CD4-positive, alpha-beta T cell treated with Interleukin-21 for 1 hour (primary cell): ENCODE measurements around the gene RGS10.
"Not testable (repeated sequence)": the region's sequence is repeated elsewhere in the genome, so short reads cannot be mapped to it uniquely, and the experiment has no call there.

Source experiments
- DNase-seq: peaks from one replicate; pipeline ENCODE4 v3.0.0-alpha.2; 2020

Gene RGS10

GRCh38 chr10:119466655-119467054, 75.9 kb downstream of the RGS10 start:
- DNase-seq = peak; percentile 42

GRCh38 chr10:119466076-119466475, 76.4 kb downstream of the RGS10 start:
- no peak for DNase-seq

GRCh38 chr10:119465085-119465484, 77.4 kb downstream of the RGS10 start:
- no peak for DNase-seq

GRCh38 chr10:119463195-119463594, 79.3 kb downstream of the RGS10 start:
- DNase-seq = not testable (repeated sequence)

GRCh38 chr10:119462773-119463172, 79.7 kb downstream of the RGS10 start:
- DNase-seq = no peak

- no peak for DNase-seq
These were observed 80.6 kb downstream of the RGS10 start for GRCh38 chr10:119461923-119462322.

- DNase-seq = no peak
These were observed 81.1 kb downstream of the RGS10 start for GRCh38 chr10:119461380-119461779.

- no peak for DNase-seq
These were observed 81.9 kb downstream of the RGS10 start for GRCh38 chr10:119460369-119461195.

GRCh38 chr10:119459681-119460340, 82.7 kb downstream of the RGS10 start:
- DNase-seq = no peak

GRCh38 chr10:119457966-119458766, 84.4 kb downstream of the RGS10 start:
- DNase-seq = no peak

- DNase-seq = no peak
These were observed 86.1 kb downstream of the RGS10 start for GRCh38 chr10:119456435-119456810.

GRCh38 chr10:119455609-119456434, 86.7 kb downstream of the RGS10 start:
- DNase-seq = no peak

- DNase-seq = no peak
These were observed 87.5 kb downstream of the RGS10 start for GRCh38 chr10:119454990-119455389.

- no peak for DNase-seq
These were observed 88.2 kb downstream of the RGS10 start for GRCh38 chr10:119454316-119454715.

- no peak for DNase-seq
These were observed 89.2 kb downstream of the RGS10 start for GRCh38 chr10:119453313-119453712.

- no peak for DNase-seq
These were observed 90.1 kb downstream of the RGS10 start for GRCh38 chr10:119452396-119452795.

GRCh38 chr10:119451300-119451896, 91.1 kb downstream of the RGS10 start:
- DNase-seq = no peak

- DNase-seq = no peak
These were observed 91.8 kb downstream of the RGS10 start for GRCh38 chr10:119450606-119451299.
